ENCODE measurements around the gene ERN2. TPM values are rescaled to one million over a fixed set of nuclear protein-coding genes. Genes with fewer than 3 reads are reported as not detected.

The ERN2 gene
- total and polyA plus RNA-seq, 2 of the 13 experiments (the other 11 are each of a cell fraction or from before 2014, with no cell fraction given): 2.2 to 3.5 TPM

DNA sequence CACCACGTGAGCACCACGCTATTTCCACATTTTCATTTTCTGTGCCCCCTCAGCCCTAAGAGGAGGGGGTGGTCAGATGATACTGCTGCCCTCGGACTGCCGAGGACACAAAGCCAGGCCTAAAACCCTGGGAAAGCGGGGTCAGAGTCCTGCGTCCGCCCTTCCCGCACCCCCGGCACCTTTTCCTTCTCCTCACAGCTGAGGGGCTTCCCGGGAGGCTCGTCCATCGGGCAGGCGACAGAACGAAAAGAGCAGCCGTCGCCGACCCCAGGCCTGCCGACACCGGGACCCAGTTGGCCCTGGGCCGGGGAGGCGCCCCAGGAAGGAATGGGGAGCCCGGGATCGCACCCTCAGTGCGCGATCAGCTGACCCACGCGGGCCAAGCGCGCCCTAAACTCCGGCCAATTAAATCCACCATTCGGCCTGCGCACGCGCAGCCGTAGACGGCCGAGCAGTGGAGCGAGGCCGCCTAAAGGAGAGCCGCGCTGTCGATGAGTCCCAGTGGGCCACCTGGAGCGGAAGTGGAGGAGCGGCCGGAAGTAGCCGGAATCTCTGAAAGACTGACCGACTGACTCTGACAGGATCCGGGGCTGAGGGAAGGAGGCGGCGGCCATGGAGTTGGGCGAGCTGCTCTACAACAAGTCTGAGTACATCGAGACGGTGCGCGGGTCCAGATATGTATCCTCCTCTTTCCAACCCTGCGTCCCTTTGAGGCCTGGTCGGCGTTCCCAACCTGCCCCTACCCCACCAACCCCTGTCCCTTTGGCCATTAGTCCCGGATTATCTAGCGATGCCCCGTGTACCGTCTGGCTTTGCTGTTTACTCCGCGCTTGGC, 71.9 kb downstream of the ERN2 start, which contains the start of the genes DCTN5 and PALB2:
DCTN5 (plus strand) TSS at position 536 of the 835 bp plus-strand sequence; CDS start at position 613, 77 bp downstream.
PALB2 (minus strand) TSS at position 380 of the 835 bp plus-strand sequence; CDS start at position 227, 153 bp downstream.
- Histone ChIP-seq H4K20me1 (ENCODE audit: insufficient read depth, low read length) (peaks cover 7% of the 10 kb centered on the region; the same call in 1 of the 2 replicates), H3K9me3 (ENCODE audit: low read length) (no peaks in the 10 kb centered on the region), H3K27me3 (ENCODE audit: control insufficient read depth in 1 of 2, insufficient read depth in 2 of 2, low read length in 2 of 2) (no peaks in the 10 kb centered on the region; a peak in 1 of 5 replicates), H3K9ac (ENCODE audit: insufficient read depth, low read depth, low read length) (peak within 1 kb of the TSS; percentile 94), H3K27ac (ENCODE audit: extremely low read length, insufficient read depth, low read length) (peak within 1 kb of the TSS; percentile 89), H3K4me3 (replicated peaks in 1 of 3; ENCODE audit: insufficient read depth in 1 of 3, low read depth in 2 of 3, low read length in 3 of 3) (peak within 1 kb of the TSS; percentile 91 to 97 (median 97)), H3K4me2 (ENCODE audit: low read depth, low read length) (peak within 1 kb of the TSS; percentile 96), H3K4me1 (ENCODE audit: insufficient read depth, low read length) (peaks cover 34% of the 10 kb centered on the region), H2AFZ (ENCODE audit: low read length) (peak within 1 kb of the TSS; percentile 57), H3K79me2 (ENCODE audit: insufficient read depth, low read length) (peaks cover 54% of the 10 kb centered on the region), H3K36me3 (replicated peaks in 1 of 2; ENCODE audit: control insufficient read depth in 1 of 2, insufficient read depth in 2 of 2, low read length in 2 of 2) (peaks cover 9 to 22% of the 10 kb centered on the region in 2 experiments)
- ATAC-seq (peak; percentile 98), FAIRE-seq (peak; percentile 4), DNase-seq (ENCODE audit: low spot score) (peak; percentile 98)
- POLR2A ChIA-PET: interaction anchor here (0.8 to 2.7 kb wide), 12 partner anchors 8 to 103 kb away, joined by 3 to 20 read pairs (median 8); partner anchors contain the start of genes EARS2, NDUFAB1, PLK1 and UBFD1
- no TSS peak for BruUV-seq (replicated peaks)
- CTCF ChIA-PET (ENCODE audit: low intra/inter-chr PET ratio, low total read pairs): no interaction called here
- in situ Hi-C loops (cut with HindIII; ENCODE audit: extremely low pct_ligation_motif_present, low pct_unique_long_range_greater_than_20kb) (no loop called here), intact Hi-C loops (cut with micrococcal nuclease; ENCODE audit: unreplicated experiment) (loop anchor here (1.0 to 5.0 kb wide), 4 partner anchors 38 to 86 kb away; partner anchors contain the start of genes EARS2, NDUFAB1, PLK1 and UBFD1)
- WGBS (ENCODE audit: low lambda C conversion rate): under 1% methylated on average over 64 of the region's 64 CpGs
- TF ChIP-seq SRSF1 (optimal IDR thresholded peaks at IDR 0.05; ENCODE audit: low read depth, low read length): peak; percentile 86
- no peak for TF ChIP-seq ZFP36 (IDR thresholded peaks at IDR 0.05; ENCODE audit: borderline replicate concordance, low read depth, low read length, partially characterized antibody)
- TF ChIP-seq KDM1A (CRISPR knock-in tag; IDR thresholded peaks at IDR 0.05): no peak
- TF ChIP-seq, protein P1, sequence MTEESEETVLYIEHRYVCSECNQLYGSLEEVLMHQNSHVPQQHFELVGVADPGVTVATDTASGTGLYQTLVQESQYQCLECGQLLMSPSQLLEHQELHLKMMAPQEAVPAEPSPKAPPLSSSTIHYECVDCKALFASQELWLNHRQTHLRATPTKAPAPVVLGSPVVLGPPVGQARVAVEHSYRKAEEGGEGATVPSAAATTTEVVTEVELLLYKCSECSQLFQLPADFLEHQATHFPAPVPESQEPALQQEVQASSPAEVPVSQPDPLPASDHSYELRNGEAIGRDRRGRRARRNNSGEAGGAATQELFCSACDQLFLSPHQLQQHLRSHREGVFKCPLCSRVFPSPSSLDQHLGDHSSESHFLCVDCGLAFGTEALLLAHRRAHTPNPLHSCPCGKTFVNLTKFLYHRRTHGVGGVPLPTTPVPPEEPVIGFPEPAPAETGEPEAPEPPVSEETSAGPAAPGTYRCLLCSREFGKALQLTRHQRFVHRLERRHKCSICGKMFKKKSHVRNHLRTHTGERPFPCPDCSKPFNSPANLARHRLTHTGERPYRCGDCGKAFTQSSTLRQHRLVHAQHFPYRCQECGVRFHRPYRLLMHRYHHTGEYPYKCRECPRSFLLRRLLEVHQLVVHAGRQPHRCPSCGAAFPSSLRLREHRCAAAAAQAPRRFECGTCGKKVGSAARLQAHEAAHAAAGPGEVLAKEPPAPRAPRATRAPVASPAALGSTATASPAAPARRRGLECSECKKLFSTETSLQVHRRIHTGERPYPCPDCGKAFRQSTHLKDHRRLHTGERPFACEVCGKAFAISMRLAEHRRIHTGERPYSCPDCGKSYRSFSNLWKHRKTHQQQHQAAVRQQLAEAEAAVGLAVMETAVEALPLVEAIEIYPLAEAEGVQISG (CRISPR knock-in tag; IDR thresholded peaks at IDR 0.05): peak; percentile 97
- TF ChIP-seq, protein P2, sequence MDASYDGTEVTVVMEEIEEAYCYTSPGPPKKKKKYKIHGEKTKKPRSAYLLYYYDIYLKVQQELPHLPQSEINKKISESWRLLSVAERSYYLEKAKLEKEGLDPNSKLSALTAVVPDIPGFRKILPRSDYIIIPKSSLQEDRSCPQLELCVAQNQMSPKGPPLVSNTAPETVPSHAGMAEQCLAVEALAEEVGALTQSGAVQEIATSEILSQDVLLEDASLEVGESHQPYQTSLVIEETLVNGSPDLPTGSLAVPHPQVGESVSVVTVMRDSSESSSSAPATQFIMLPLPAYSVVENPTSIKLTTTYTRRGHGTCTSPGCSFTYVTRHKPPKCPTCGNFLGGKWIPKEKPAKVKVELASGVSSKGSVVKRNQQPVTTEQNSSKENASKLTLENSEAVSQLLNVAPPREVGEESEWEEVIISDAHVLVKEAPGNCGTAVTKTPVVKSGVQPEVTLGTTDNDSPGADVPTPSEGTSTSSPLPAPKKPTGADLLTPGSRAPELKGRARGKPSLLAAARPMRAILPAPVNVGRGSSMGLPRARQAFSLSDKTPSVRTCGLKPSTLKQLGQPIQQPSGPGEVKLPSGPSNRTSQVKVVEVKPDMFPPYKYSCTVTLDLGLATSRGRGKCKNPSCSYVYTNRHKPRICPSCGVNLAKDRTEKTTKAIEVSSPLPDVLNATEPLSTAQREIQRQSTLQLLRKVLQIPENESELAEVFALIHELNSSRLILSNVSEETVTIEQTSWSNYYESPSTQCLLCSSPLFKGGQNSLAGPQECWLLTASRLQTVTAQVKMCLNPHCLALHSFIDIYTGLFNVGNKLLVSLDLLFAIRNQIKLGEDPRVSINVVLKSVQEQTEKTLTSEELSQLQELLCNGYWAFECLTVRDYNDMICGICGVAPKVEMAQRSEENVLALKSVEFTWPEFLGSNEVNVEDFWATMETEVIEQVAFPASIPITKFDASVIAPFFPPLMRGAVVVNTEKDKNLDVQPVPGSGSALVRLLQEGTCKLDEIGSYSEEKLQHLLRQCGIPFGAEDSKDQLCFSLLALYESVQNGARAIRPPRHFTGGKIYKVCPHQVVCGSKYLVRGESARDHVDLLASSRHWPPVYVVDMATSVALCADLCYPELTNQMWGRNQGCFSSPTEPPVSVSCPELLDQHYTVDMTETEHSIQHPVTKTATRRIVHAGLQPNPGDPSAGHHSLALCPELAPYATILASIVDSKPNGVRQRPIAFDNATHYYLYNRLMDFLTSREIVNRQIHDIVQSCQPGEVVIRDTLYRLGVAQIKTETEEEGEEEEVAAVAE (CRISPR knock-in tag; IDR thresholded peaks at IDR 0.05; ENCODE audit: borderline replicate concordance): peak; percentile 91
- TF ChIP-seq JUND (CRISPR knock-in tag; IDR thresholded peaks at IDR 0.05): no peak; the same call in 1 of the 2 replicates
- TF ChIP-seq, protein P3, sequence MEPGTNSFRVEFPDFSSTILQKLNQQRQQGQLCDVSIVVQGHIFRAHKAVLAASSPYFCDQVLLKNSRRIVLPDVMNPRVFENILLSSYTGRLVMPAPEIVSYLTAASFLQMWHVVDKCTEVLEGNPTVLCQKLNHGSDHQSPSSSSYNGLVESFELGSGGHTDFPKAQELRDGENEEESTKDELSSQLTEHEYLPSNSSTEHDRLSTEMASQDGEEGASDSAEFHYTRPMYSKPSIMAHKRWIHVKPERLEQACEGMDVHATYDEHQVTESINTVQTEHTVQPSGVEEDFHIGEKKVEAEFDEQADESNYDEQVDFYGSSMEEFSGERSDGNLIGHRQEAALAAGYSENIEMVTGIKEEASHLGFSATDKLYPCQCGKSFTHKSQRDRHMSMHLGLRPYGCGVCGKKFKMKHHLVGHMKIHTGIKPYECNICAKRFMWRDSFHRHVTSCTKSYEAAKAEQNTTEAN (CRISPR knock-in tag; conservative IDR thresholded peaks at IDR 0.05): peak; percentile 97
- peak; percentile 13; the same call in 1 of the 2 replicates for TF ChIP-seq ZBTB21 (CRISPR knock-in tag; IDR thresholded peaks at IDR 0.05)
- TF ChIP-seq, protein P4, sequence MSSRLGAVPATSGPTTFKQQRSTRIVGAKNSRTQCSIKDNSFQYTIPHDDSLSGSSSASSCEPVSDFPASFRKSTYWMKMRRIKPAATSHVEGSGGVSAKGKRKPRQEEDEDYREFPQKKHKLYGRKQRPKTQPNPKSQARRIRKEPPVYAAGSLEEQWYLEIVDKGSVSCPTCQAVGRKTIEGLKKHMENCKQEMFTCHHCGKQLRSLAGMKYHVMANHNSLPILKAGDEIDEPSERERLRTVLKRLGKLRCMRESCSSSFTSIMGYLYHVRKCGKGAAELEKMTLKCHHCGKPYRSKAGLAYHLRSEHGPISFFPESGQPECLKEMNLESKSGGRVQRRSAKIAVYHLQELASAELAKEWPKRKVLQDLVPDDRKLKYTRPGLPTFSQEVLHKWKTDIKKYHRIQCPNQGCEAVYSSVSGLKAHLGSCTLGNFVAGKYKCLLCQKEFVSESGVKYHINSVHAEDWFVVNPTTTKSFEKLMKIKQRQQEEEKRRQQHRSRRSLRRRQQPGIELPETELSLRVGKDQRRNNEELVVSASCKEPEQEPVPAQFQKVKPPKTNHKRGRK (CRISPR knock-in tag; IDR thresholded peaks at IDR 0.05): no peak
- peak; percentile 92; the same call in 1 of the 2 replicates for TF ChIP-seq ZNF709 (CRISPR knock-in tag; IDR thresholded peaks at IDR 0.05)
- peak; percentile 93 for TF ChIP-seq JARID2 (CRISPR knock-in tag; IDR thresholded peaks at IDR 0.05; ENCODE audit: insufficient replicate concordance)
- TF ChIP-seq TCF7 (IDR thresholded peaks at IDR 0.05; ENCODE audit: low read depth): peak; percentile 37; the same call in 1 of the 2 replicates

Measured in HepG2 (cell line).